Right lobe of liver (tissue), 4 donors: ENCODE results near the gene GOLGA7B.

Experiments used
- CTCF ChIP-seq, 4 donors: fragments of 200-600 bp in 3 of 4; fragments of 450-650 bp in 1 of 4; IDR thresholded peaks; one replicate each; pipeline versions ENCODE4 v1.5.1 to v1.8.0; 2016 to 2022; ENCODE audit warnings: antibody characterized with exemption in 4 of 4, mild to moderate bottlenecking in 2 of 4
- POLR2A ChIP-seq: fragments of 450-650 bp; IDR thresholded peaks from one replicate; pipeline ENCODE4 v1.6.1; 2017; ENCODE audit warnings: antibody characterized with exemption, mild to moderate bottlenecking
- donor health status: DM: no; HTN: no; CAD: no.
- donor health status: DM: no; HTN: no; CAD: no.
- donor health status: DM: no; HTN: yes; CAD: no.

- TF ChIP-seq CTCF (IDR thresholded peaks at IDR 0.05): no peak
- TF ChIP-seq POLR2A: no peak
Measured at GRCh38 chr10:97861924-97862323, 12.3 kb downstream of the GOLGA7B start.
